GM19351 (cell line): ENCODE results near the gene ECE1.

ENCODE experiments used
- ATAC-seq: cut with Tn5 transposase; IDR thresholded peaks from one replicate; pipeline ENCODE4 v1.9.1; 2021; ENCODE audit warnings: mild to moderate bottlenecking, moderate library complexity; ENCODE audit not compliant: unreplicated experiment

ECE1 gene

DNA sequence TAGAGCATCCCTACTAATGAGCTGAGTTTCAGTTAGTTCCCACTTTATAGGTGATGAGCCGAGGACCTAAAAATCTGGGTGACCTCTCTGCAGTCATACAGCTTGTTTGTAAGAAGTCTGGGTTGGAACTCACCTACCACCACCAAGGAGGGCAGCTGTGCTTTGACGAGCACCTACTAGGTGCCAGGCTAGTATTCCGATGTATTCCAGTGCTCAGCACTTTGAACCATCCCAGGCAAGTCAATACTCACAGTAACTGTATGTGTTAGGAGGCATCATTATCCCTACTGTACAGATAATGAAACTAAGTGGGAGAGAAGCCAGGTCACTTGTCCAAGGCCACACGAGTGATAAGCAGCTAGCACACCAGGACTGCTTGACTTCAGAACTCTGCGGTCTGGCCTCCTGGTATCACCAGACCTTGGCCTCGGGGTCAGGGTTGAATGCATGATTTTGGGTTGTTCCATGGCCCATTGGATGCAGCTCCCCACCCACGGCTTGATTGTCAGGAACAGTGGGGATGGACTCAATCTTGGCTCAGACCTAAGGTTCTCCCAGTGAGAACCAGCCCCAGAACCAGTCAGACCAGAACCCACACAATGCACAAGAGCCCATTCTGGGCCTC lies 20.7 kb downstream of the ECE1 start:
- ATAC-seq: no peak

DNA sequence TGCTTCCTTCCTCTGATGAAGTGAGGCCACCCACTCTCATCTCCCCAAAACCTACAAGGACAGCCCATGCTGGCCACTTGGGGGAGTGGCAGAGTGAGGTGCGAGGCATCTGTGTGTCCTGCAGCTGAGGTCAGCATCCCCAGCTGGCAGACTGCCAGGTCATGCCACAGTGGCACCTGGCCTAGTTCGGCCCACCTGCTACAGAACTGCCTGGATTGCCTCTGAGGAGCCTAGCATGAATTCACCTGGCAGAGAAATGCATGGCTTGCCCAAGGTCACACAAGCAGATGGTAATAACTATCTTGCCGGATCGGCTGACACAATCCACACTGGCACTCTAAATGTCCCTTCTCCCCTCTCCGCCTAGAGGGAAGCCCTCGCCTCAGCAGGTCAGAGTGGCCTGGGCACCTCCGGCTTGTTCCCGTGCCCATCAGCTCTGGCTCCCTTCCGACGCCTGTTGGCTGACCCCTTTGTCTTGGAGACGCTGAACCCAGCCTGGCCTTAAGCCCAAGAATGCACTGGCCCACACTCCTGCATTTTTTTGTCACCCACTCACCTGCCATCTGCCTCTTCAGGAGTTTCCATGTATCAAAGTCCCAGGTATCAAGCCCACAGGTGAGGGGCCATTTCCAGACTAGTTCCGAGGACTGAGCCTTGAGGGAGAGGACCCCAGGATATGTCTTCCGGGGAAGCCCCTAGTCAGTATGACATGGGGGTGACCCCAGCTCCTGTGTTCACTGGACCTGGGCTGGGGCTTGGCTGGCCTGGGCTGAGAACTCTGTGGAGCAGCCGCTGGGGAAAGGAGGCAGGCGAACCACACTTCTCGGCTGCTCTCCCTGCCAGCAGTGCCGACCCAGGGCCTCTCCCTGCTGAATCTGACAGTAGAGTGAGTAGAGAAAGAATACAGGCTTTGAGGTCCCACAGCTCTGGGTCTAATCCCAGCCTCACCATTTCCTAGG lies 21.7 kb downstream of the ECE1 start:
- ATAC-seq: no peak

DNA sequence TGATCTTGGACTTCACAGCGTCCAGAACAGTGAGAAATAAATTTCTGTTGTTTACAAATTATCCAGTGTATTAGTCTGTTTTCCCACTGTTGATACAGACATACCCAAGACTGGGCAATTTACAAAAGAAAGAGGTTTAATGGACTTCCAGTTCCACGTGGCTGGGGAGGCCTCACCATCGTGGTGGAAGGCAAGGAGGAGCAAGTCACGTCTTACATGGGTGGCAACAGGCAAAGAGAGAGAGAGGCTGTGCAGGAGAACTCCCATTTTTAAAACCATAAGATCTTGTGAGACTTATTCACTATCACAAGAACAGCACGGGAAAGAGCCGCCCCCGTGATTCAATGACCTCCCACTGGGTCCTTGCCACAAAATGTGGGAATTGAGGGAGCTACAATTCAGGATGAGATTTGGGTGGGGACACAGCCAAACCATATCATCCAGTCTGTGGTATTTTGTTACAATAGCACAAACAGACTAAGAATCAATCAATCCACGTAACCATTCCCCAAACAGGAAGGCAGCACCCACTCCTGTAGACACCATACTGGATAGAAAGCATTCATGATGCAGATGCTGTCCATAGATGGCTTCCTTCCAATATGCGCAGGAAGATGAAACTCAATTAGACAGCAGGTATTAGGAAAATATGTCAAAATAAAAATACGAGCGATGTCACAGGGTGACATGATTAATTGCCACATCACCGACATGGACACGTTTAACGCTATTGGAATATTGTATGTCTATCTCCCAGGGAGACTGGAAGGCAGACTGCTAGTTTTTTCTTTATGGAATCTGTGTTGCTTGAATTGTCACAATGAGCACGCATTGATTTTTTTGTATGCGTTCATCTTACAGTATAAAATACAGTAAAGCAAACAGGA lies 22.8 kb downstream of the ECE1 start:
- no peak for ATAC-seq

GRCh38 chr1:21266119-21266774 lies 24.0 kb downstream of the ECE1 start:
- no peak for ATAC-seq

DNA sequence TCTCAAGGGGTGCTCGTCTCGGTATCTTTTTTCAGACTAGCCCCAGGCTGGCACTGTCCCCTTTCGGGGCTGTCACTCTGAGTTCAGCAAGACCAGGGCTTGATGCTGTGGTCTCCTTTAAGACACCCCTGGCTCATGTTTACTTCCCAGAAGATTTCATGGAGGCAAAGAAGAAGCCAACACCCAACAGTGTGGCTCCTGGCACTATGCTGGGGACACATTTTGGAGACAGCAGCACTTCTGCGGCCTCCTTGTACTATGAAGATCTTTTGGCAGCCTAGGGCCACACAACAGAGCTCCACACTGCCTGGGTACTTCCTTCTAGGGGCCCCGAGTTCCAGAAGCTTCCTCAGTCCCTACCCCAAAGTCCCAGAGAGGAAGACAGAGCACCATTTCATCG lies 24.6 kb downstream of the ECE1 start:
- ATAC-seq: no peak

- no peak for ATAC-seq
These were observed 25.4 kb downstream of the ECE1 start for GRCh38 chr1:21264898-21265297.

- ATAC-seq: no peak
These were observed 26.5 kb downstream of the ECE1 start for GRCh38 chr1:21263653-21264225.

DNA sequence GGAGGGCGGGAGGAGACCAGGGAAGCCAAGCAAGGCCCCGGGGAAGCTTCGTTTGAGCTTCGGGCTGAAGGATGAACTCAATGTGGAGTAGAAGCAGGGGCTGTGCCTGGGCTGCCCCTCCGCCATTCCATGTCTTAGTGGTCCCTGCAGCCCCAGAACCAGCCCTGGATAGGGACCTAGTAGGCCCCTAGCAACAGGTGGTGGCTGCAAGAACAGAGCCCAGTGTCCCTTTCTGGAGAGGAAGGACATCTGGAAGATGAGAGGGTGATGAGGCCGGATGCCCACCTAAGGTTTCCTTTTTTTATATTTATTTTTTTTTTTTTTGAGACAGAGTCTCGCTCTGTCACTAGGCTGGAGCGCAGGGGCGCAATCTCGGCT lies 27.2 kb downstream of the ECE1 start:
- ATAC-seq: no peak

GRCh38 chr1:21262293-21263051 lies 27.8 kb downstream of the ECE1 start:
- no peak for ATAC-seq

DNA sequence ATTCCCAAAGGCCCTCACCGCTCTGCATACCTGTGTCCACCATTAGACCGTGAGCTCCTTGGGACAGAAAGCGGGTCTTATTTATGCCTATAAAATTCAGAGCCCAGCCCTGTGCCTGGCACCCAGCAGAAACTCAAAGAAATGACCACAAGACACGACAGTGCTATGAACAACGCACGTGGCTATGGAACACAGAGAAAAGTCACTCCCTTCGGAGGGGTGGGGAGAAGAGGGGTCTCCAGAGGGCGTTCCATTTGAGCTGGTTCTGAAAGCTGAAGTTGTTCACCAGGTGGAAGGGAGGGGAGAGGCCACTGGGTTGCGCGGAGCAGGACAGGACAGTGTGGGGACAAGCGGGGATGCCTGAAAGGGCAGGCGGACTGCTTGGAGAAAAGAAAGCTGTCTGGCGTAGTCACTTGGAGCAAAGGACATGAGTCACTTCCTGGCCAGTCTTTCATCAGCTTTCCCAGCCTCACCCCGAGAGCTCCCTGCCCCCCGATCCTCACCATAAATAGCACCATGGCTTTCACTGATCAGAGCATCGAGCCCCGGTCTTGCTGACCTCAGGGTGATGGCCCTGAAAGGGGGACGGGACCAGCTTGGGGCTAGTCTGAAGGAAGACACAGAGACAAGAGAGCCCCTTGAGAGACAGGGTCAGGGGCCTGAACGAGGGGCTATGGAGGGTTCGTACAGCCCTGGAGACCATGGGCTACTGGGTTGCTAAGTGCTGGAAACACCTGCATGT lies 28.5 kb downstream of the ECE1 start:
- no peak for ATAC-seq

DNA sequence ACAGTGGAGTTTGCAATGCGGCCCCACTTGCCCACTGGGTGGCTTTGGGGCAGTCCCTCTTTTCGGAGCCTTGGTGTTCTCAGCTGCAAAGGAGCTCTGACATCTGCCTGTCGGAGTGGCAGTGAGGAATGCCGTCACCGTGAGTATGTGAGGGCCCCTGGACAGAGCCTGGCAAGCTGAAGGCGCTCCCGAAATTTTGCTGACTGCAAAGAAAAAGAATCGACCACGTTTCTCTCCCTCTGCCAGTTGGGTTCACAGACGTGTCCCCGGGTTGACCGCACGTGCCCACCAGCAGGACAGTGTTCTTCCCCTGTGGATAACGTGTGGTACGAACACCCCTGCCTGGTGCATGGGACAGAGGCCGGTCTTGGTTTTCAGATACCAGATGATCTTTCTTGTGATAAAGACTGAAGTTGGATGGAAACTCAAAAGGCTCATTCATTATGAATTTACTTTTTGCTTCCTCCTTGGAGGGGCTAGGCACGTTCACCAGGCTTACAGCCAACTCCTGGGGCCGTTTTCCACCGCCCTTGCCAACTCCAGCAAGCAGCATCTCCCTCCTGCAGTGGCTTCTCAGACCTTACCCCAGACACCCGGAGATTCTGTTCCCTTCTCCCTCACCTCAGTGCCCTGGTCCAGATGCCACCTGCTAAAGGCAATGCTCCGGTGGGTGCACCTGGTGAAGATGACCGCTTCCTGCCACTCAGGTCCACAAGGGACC lies 29.7 kb downstream of the ECE1 start:
- no peak for ATAC-seq

DNA sequence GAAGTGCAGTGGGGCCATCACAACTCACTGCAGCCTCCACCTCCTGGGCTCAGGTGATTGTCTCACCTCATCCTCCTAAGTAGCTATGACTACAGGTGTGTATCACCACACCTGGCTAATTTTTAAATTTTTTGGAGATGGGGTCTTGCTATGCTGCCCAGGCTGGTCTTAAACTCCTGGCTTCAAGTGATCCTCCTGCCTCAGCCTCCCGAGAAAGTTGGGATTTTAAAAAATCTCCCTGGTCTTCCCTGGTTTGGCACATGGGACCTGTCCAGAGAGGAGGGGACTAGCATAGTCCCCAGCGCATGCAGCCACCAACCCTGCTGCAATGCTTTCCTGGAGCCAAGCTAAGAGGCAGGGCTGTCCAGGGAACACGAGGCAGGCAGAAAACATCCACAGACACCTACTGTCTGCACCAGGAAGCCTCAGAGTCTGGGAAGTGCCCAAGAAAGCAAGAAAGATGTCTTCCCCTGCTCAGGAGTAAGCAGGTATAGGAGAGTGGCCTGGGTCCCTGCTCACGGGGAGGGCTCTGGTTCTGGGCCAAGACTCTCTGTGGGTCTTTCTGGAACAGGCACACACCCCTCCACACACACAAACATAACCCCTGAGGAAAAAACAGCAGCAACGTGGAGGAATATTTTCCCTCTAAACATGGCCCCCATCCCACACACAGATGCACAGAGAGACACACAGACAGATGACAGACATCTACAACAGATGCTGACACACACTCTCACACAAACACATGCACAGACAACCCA lies 30.8 kb downstream of the ECE1 start:
- ATAC-seq: no peak

DNA sequence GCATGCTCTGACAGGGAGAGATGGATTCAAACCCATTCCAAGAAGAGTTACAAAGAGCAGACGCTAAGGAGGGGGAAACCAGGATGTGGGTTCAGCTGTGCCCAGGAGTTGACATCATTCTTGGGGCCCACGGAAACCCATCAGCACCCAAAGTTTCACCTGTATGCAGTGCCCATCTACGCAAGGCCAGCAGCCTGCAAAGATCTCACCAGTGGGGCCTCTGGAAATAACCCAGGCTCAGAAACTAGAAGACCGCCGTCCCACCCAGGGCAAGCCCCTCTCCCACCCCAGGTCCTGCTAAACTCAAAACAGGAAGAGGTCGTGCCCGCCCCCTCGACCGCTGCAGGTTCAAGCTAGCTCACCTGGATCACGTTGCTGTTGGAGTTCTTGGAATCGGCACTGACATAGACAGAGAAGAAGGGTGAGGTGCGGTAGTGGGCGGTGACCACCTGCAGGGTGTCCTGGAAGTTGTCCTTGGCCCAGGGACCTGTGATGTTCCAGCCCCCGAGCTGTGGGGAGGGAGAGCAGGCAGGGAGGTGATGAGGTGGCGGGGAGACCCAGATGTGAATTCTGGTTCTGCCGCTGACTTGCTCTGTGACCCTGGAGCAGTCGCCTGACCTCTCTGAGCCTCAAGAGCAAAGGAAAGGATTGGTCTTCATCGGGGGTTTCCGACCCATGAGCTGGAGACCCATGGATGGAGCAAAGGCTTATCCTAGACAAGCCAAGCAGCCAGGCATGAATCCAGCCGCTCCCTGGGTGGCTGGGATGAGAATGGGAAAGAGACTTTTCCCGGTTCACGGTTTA lies 31.7 kb downstream of the ECE1 start:
- no peak for ATAC-seq

DNA sequence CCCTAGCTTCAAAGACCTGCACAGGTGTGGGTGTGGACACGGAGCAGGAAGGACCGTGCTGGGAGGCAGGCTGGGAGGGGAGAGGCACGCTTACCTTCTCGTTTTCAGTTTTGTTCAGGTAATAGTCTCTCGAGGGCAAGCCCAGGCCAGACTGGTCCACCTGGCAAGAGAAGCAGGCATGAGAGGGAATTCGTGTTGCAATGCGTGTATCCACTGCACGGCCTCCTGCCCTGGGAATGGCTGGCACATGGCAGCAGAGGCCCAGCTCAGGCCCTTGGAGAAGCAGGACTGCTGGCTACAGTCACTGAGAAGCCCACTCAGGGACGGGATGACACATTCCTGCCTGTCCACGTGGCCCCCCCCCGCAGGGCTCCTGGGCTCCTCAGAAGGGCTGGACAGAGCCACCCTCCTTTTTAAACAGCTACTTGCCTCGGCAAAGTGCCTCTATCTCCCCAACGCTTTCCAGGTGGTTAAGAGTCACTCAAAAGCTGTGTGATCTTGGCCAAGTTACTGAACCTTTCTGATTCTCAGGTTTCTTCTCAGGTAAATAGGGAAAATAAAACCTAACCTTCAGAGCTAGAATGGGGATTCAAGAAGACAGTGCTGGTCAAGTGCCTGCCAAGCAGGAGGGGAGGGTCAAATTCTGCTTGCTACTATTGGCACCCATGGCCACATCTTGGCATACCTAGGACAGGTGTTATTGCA lies 32.7 kb downstream of the ECE1 start:
- ATAC-seq: no peak

DNA sequence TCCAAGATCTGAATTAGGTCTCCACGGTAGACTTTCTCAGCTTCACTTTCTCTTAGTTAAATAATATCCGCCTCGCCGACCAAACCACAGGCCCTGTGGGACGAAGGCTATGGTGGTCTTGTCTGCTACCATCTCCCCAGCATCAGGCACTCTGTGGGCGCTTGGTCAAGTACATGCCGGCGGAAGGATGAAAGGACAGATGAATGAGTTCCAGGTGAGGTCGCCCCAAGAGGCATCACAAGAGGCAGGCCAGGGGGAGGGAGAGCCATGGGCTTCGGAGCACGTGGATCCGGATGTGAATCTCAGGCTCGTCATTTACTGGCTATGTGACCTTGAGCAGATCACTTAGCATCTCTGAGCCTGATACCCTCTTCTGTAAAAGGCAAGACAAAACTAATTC lies 33.5 kb downstream of the ECE1 start:
- ATAC-seq: no peak

- no peak for ATAC-seq
These were observed 34.3 kb downstream of the ECE1 start for GRCh38 chr1:21255943-21256320.
